ENCODE data around the gene DNM3.

DNA sequence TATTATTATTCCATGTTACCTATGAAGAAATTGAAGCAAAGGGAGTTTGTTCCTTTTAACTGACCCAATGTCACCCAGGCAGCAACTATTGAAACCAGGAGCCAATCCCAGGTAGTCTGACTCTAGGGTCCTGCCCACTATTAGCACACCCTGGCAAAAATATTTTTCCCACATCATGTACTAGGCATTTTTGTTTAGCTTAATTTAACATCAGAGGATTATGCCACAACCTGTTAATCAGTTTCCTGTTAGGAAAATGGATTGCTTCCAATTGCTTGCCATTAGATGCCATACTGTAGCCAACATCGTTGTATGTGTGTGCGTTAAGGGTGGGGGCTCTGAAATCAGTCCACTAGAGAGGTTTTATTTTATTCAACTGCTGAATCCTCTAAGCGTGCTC, 281.1 kb downstream of the DNM3 start:
- TF ChIP-seq TCF4 (CRISPR knock-in tag; IDR thresholded peaks at IDR 0.05; ENCODE audit: borderline replicate concordance) (no peak), RARB (CRISPR knock-in tag; IDR thresholded peaks at IDR 0.05) (no peak), BACH2 (CRISPR knock-in tag; IDR thresholded peaks at IDR 0.05; ENCODE audit: borderline replicate concordance) (no peak), ZC3H10 (CRISPR knock-in tag; IDR thresholded peaks at IDR 0.05) (no peak), ESRRG (CRISPR knock-in tag; IDR thresholded peaks at IDR 0.05) (no peak), CSDC2 (CRISPR knock-in tag; IDR thresholded peaks at IDR 0.05) (no peak), ARNTL (CRISPR knock-in tag; IDR thresholded peaks at IDR 0.05; ENCODE audit: borderline replicate concordance, low read depth) (no peak), ZNF70 (CRISPR knock-in tag; IDR thresholded peaks at IDR 0.05) (no peak)
- TF ChIP-seq, protein P1, sequence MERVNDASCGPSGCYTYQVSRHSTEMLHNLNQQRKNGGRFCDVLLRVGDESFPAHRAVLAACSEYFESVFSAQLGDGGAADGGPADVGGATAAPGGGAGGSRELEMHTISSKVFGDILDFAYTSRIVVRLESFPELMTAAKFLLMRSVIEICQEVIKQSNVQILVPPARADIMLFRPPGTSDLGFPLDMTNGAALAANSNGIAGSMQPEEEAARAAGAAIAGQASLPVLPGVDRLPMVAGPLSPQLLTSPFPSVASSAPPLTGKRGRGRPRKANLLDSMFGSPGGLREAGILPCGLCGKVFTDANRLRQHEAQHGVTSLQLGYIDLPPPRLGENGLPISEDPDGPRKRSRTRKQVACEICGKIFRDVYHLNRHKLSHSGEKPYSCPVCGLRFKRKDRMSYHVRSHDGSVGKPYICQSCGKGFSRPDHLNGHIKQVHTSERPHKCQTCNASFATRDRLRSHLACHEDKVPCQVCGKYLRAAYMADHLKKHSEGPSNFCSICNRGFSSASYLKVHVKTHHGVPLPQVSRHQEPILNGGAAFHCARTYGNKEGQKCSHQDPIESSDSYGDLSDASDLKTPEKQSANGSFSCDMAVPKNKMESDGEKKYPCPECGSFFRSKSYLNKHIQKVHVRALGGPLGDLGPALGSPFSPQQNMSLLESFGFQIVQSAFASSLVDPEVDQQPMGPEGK (CRISPR knock-in tag; IDR thresholded peaks at IDR 0.05; ENCODE audit: borderline replicate concordance): no peak
- TF ChIP-seq, protein P2, sequence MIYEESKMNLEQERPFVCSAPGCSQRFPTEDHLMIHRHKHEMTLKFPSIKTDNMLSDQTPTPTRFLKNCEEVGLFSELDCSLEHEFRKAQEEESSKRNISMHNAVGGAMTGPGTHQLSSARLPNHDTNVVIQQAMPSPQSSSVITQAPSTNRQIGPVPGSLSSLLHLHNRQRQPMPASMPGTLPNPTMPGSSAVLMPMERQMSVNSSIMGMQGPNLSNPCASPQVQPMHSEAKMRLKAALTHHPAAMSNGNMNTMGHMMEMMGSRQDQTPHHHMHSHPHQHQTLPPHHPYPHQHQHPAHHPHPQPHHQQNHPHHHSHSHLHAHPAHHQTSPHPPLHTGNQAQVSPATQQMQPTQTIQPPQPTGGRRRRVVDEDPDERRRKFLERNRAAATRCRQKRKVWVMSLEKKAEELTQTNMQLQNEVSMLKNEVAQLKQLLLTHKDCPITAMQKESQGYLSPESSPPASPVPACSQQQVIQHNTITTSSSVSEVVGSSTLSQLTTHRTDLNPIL (CRISPR knock-in tag; IDR thresholded peaks at IDR 0.05; ENCODE audit: low read depth): no peak

Data from SK-N-SH treated with all-trans-retinoic acid at 6 μM for 48 hours (cell line).